Lower lobe of right lung (tissue), 2 donors: ENCODE measurements around the gene MTURN. TPM values are rescaled to one million over a fixed set of nuclear protein-coding genes. Genes with fewer than 3 reads are reported as not detected.

Experiments used
- ATAC-seq, 2 donors: fragments of 200-7000 bp; cut with Tn5 transposase; one replicate each; pipeline ENCODE4 v1.9.1; 2020 to 2022; ENCODE audit warnings: mild to moderate bottlenecking in 2 of 2, moderate library complexity in 2 of 2
- DNase-seq: peaks from one replicate; pipeline ENCODE4 v3.0.0-alpha.2; 2020
- H3K27ac ChIP-seq: fragments of 200-600 bp; one replicate; pipeline ENCODE4 v1.8.0; 2022
- H3K27me3 ChIP-seq: fragments of 200-600 bp; one replicate; pipeline ENCODE4 v1.8.0; 2022; ENCODE audit warnings: low read depth
- H3K36me3 ChIP-seq: fragments of 200-600 bp; one replicate; pipeline ENCODE4 v1.8.0; 2022; ENCODE audit warnings: mild to moderate bottlenecking
- H3K4me1 ChIP-seq: fragments of 200-600 bp; one replicate; pipeline ENCODE4 v1.8.0; 2022
- H3K4me3 ChIP-seq: fragments of 200-600 bp; one replicate; pipeline ENCODE4 v1.8.0; 2022; ENCODE audit warnings: mild to moderate bottlenecking
- H3K9me3 ChIP-seq: fragments of 200-600 bp; one replicate; pipeline ENCODE4 v1.8.0; 2022
- CTCF ChIP-seq: fragments of 200-600 bp; IDR thresholded peaks from one replicate; pipeline ENCODE4 v1.8.0; 2022; ENCODE audit warnings: antibody characterized with exemption, mild to moderate bottlenecking
- intact Hi-C: fragments of 100-400 bp; cut with DNase I; formaldehyde crosslinking; loops from one replicate; pipeline ENCODE4 v1.11.0; 2022
- total RNA-seq: library from RNA; stranded (reverse); fragmentation: NEBNext Ultra II Directional; extraction: Animal tissue kit (Norgen Biotek cat#: 25700); gene quantifications from one replicate; pipeline ENCODE4 v1.2.1, GENCODE V29; 2021
- donor health status: DM: no; HTN: yes; CAD: no; lungs with severe emphysema.

The MTURN gene
- total RNA-seq, 1 donor from 2014 or later: 39.4 TPM

GRCh38 chr7:30166841-30167235, 32.1 kb downstream of the MTURN start:
- ATAC-seq (no peak), DNase-seq (no peak)
- Histone ChIP-seq H3K4me3 (no peak overlapping the region), H3K9me3 (no peaks in the 10 kb centered on the region), H3K27me3 (no peaks in the 10 kb centered on the region), H3K4me1 (peaks cover 42% of the 10 kb centered on the region), H3K27ac (no peak overlapping the region), H3K36me3 (no peaks in the 10 kb centered on the region)
- TF ChIP-seq CTCF: no peak
- intact Hi-C loops: no loop called here

- no peak for TF ChIP-seq CTCF
- Histone ChIP-seq H3K27me3 (no peaks in the 10 kb centered on the region), H3K4me1 (peaks cover 32% of the 10 kb centered on the region), H3K9me3 (no peaks in the 10 kb centered on the region), H3K4me3 (no peak overlapping the region), H3K27ac (no peak overlapping the region), H3K36me3 (no peaks in the 10 kb centered on the region)
- ATAC-seq (no peak), DNase-seq (no peak)
- intact Hi-C loops: no loop called here
Measured at GRCh38 chr7:30167901-30168300, 33.1 kb downstream of the MTURN start.

GRCh38 chr7:30168835-30169573, 34.2 kb downstream of the MTURN start:
- DNase-seq (no peak), ATAC-seq (no peak)
- Histone ChIP-seq H3K4me1 (peaks cover 28% of the 10 kb centered on the region), H3K27ac (no peak overlapping the region), H3K4me3 (no peak overlapping the region), H3K27me3 (no peaks in the 10 kb centered on the region), H3K36me3 (no peaks in the 10 kb centered on the region), H3K9me3 (no peaks in the 10 kb centered on the region)
- TF ChIP-seq CTCF: no peak
- intact Hi-C loops: no loop called here

GRCh38 chr7:30169579-30169978, 34.8 kb downstream of the MTURN start:
- intact Hi-C loops: no loop called here
- no peak for TF ChIP-seq CTCF
- no peak overlapping the region for H3K4me3 ChIP-seq
- H3K9me3 ChIP-seq: no peaks in the 10 kb centered on the region
- no peak for ATAC-seq
- no peak overlapping the region for H3K27ac ChIP-seq
- no peak for DNase-seq
- no peaks in the 10 kb centered on the region for H3K36me3 ChIP-seq
- no peaks in the 10 kb centered on the region for H3K27me3 ChIP-seq
- peaks cover 25% of the 10 kb centered on the region for H3K4me1 ChIP-seq

- Histone ChIP-seq H3K9me3 (no peaks in the 10 kb centered on the region), H3K4me1 (peaks cover 25% of the 10 kb centered on the region), H3K36me3 (no peaks in the 10 kb centered on the region), H3K27me3 (no peaks in the 10 kb centered on the region), H3K4me3 (no peak overlapping the region), H3K27ac (no peak overlapping the region)
- no peak for DNase-seq
- no peak for ATAC-seq
- TF ChIP-seq CTCF: no peak
- intact Hi-C loops: no loop called here
Measured at GRCh38 chr7:30170476-30171205, 35.9 kb downstream of the MTURN start.
